Stimulated activated CD4-positive, alpha-beta T cell treated with anti-CD3 and anti-CD28 coated beads, Interleukin-2, amount 100 ng/mL, for 4 hours (primary cell): ENCODE data around the gene TEX54.
"Not testable (repeated sequence)": the region's sequence is repeated elsewhere in the genome, so short reads cannot be mapped to it uniquely, and the experiment has no call there.

Experiments
- DNase-seq: peaks from one replicate; pipeline ENCODE4 v3.0.0-alpha.2; 2020; ENCODE audit warnings: low read depth

Gene TEX54

DNA sequence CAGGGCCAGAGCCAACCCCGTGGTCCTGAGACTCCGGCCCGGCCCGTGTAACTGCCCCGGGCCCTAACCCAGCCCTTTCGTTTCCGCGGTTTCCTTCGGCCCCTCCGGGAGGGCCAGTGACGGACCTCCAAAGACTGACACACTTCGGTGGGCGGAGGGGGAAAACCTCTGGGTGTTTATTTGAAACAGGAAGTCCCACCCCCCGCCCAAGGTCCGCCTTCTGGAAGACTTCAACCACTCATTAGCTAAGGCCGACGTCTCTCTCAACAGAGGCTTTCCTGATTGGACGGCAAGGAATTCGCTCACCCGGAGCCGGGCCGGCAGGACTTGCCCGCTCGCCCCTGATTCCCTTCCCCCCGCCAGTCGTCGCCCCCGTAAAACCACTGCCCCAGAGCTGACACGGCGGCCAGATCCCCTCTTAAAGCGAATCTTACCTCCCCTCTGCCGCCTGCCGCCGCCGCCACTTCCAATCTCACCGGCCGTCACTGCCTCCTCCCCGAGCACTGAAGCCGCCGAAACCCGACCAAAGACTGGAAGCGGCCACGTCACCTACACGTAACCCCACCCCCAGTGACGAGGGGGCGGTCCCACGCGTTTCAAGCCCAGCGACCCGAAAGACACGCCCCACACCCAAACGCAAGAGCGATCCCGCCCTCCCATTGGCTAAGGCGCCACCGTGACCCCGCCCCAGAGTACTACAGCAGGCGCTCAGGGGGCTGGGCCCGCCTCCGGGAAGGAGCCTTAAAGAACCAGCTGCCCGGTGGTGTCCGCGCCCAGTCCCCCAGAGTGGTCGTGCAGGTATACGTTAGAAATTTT is 913 bp downstream of the TEX54 start, which contains the start of gene STX5:
Gene STX5 (minus strand): TSS at position 532 of the 816 bp plus-strand sequence. CDS start 808 bp downstream, outside the sequence.
- DNase-seq: peak; percentile 99

DNA sequence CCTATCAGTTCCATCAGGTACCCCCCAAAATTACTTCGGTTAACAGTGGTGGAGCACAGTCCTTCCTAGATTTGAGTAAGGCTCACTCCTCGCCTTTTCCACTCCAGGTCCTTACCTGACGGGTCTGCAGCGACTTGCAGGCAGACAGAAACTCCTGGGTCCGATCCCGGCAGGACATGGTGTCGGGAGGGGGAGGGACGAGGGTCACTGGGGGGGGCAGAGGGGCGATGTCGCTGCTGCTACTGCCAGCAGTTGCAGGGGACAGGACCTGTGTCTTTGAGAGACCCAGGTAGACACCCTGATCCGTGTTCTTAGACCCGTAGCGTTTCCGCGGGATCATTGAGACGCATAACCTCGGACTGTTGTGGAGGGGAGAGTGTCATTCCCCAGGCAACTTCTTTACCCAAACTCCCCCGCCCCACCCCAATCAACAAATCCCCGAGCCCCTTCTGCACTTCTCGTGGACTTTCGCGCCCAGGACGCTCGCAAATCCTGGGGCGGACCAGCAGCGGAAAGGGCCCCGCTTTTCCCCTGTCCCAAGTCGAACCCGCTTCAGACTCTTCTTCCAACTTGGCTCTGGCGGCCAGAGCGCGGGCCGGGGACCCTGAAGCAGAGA is 1.6 kb downstream of the TEX54 start:
- DNase-seq: no peak

DNA sequence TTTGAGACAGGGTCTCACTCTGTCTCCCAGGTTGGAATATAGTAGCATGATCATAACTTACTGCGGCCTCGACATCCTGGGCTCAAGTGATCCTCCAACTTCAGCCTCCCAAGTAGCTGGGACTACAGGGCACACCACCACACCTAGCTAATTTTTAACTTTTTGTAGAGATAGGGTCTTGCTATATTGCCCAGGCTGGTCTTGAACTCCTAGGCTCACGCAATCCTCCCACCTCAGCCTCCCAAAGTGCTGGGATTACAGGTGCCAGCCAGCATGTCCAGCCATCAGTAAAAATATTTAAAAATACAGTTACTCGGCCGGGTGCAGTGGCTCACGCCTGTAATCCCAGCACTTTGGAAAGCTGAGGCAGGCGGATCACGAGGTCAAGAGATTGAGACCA is 4.5 kb downstream of the TEX54 start:
- not testable (repeated sequence) for DNase-seq

DNA sequence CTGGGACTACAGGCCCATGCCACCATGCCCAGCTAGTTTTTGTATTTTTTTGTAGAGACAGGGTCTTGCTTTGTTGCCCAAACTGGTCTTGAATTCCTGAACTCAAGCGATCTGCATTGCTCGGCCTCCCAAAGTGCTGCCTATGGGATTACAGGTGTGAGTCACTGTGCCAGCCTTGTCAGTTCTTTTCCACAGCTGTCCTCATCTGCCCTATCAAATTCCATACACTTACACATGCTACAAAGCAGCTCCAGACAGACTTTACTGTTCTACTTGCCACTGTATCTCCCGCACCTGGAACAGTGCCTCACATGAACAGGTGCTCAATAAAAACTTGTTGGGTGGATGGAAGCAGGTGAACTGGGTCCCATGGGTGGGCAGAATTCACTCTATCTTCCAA is 9.0 kb downstream of the TEX54 start:
- no peak for DNase-seq

DNA sequence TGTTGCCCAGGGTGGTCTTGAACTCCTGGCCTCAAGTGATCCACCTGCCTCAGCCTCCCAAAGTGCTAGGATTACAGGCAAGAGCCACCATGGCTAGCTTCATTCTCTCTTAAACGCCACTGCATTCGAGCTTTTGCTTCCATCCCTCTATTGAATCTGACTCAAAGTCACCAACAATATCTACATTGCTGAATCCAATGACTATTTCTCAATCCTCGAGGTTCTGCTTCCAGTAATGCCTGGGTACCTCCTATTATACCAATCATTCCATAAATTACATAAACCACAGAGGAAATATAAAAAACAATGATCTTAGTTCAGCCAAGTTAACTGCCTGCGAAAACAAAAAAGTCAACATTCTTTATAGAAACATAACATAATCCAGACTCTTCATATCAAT is 15.5 kb downstream of the TEX54 start:
- no peak for DNase-seq

DNA sequence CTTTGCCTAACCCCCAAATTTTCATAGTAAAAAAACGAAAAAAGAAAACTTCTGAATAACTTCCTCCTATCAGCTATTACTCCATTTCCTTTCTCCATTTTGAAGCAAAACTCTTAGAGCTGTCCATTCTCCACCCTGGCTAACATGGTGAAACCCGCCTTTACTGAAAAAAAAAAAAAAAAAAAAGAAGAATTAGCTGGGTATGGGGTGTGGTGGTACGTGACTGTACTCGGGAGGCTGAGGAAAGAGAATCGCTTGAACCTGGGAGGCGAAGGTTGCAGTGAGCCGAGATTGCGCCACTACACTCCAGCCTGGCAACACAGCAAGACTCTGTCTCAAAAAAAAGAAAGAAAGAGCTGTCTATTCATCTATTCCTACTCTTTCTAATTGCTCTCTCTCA is 16.1 kb downstream of the TEX54 start:
- DNase-seq: no peak

DNA sequence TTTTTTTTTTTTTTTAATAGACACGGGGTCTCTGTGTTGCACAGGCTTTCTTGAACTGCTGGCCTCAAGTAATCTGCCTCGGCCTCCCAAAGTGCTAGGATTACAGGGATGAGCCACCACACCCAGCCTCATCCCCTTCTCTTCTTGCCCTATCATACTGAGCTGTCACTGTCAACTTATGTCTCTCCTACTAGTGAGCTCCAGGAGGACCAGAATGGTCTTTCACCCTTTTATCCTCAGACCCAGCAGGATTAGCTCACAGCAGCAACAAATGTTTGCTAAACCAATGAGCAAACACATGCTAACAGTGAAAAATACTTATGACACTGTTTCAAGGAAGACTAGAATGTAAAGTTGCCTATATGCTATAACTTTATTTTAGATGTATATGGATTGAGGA is 21.0 kb downstream of the TEX54 start:
- DNase-seq: no peak

DNA sequence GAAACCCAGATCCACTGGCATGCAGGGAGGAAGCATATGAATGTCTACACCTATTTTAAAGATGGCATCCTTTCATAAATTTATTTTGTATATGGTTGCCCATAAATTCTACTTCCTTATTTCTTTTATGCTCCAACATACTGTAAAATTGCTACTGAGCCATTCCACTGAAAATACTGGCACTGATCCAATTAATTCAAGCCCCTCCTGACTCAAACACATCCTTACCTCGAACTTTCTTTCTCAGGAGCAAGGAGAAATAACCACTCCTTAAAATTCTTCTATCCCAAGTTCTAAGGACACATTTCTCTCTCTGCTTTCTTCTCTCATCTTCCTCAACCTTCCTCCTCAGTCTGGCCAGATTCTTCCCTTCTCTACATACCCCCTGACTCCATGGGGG is 21.9 kb downstream of the TEX54 start:
- DNase-seq: no peak

DNA sequence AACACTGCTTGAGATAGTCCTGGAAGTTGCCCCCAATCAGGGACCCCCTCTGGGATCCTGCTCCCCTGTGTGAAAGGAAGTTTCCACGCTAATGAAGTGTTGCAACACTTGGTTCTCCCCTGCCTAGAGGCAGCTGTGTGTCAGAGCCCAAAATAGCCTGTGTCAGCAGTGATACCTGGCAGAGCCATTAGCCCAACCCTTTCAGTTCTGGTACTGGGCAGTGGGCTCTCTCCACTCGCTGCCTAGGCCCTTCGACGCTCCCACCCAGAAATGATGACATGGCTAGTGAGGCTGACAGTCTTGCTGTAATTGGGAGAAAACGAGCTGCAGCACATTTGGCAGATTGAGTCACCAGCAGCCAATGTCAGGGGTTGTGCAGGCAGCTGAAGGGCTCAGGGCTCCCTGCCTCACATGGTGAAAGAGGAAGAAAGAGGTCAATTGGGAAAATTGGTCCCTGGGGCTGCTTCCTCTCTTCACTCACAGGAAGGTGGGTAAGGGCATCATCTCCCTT is 26.0 kb downstream of the TEX54 start:
- no peak for DNase-seq

DNA sequence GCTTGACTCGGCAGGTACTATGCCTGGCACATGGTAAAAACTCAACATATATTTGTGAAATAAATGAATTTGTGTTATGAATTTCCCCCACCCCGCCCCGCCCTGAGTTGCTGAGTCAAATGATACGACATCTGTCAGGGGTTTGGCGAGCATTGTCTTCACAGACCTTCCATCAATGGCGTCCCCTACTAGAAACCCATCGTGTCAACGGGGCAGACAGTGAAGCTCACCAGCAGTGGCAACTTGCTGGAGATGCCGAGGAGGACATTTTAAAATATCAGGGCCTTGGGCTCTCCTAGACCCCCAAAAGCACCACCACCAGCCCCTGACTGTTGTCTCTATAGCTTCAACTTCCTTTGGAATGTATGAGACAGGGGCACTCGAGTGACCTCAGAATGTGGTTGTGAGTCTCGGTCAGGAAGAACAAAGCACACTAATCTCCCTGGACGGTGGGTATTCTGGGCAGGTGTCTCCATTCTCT is 26.6 kb downstream of the TEX54 start:
- no peak for DNase-seq

DNA sequence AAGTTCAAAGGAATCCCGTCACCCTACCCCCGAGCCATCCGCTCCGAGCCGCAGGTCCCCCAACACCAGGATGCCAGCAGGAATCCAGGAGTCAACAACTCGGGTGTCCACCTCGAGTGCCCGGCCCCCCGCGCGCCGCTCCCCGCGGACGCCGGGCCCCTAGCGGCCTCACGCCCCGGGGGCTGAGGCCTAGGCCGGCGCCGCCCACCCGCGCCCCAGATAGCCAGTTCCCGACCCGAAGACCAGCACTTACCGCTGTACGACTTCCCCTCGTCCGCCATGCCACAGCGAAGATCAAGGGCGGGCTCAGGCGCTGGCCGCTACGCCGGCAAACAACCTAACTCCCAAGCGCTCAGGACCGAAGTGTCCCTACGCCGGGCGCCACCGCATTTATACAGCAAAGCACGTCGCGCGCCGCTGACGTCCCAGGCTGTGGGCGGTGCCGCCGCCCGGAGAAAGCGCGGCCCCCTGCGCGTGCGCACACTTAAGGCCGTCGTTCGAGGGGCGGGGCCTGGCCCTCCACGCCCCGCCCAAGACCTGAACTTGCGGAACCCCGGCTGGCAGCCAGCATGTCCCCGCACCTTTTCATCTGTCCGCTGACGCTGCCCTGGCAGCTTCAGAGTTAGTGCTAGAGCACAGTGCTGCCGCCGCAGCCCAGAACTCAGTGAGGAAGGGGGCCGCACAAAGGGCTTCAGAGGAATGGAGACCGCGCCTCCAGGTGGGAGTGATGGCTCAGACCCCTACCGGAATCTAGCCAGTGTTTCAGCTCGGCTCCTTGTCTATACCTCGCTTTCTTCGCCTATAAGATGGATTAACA is 27.4 kb downstream of the TEX54 start, which contains the start of gene NXF1:
Gene NXF1 (minus strand): TSS at position 365 of the 817 bp plus-strand sequence. CDS start 84 bp downstream, at position 281.
- DNase-seq: peak; percentile 92

DNA sequence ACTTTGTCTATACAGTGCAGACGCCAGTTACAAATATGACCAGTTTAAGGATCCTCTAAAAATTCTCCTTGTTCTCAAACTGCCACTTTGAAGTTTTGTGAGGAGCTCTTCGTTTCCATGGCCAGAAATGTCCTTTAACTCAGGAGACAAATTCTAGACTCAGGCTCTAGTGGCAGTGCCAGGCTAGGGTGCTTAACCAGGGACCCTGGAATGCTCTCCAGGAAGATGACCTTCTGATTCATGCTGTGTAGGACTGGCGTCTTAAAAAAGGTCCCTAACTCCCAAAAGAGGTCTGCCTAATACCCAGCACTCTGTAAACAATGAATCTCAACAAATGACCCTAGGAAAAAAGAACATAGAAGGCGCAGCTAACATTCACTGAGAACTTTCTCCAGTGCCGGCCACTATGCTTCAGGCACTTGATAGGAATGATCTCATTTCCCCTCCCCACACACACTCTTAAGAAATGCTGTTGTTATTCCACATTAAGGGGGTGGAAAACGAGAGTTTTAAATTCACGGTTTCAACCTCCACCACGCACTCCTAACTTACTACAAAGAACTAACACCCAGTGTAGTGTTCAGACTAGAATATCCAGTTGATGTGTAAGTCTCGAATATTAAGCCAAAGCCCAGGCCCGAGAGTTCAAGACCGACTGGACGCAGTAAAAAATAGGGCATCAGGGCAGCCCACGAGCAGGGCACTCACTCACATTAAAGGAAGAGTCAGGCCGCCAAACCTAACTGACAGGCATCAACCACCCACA is 28.1 kb downstream of the TEX54 start:
- DNase-seq: no peak

DNA sequence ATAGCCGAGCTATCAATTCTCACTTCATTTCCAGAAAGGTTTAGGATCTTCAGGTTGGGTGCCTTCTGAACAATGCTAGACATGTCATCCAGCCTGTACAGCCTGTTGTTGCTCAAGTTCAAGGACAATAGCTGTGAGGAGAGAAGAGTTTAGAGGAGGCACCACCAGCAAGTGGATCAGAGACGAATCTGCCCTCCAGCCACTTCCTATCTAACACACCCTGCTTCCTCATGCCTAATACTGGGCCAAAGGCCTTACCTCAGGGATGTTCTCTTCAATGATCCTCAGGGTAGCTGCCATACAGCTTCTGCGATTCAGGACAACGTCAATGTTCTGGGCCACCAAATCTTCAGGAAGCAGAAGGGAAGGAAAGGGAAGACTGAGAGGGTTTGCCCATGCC is 31.6 kb downstream of the TEX54 start:
- no peak for DNase-seq

DNA sequence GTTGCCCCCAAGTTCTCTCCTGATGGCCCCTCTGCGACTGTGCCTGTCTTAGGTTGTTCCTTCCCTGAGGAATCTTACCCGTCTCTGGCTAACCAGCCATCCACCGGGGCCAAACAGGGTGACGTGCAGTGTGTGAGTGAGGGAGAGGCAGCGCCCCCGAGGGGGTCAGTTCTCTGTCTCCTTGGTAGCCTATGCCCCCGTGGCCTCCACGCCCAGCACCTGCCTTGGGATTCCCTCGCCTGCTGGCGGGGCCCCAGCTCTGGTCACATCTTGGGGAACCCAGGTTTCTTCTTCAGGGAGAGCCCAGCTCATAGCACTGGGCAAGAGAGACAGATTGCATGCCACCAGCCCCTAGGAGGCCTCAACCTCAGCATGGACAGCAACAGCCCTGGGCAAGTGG is 33.2 kb downstream of the TEX54 start:
- DNase-seq: no peak

DNA sequence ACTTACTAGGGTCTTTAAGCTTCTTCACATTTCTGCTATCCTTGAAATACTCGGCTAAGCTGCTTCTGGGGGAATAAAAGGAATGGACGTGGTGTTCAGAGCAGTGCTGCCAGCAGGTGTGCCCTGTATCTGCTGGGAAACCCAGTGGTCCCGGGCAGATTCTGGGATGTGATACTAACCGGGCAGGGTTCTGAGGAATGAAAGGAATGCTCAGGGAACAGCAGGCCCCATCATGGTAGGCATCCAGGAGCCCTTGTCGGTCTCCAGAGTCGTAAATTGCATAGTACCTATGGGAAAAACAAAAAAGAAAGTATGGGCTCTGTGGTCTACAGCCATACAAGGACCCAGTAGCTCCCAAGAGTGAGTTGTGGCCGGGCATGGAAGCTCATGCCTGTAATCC is 36.4 kb downstream of the TEX54 start:
- DNase-seq: no peak

DNA sequence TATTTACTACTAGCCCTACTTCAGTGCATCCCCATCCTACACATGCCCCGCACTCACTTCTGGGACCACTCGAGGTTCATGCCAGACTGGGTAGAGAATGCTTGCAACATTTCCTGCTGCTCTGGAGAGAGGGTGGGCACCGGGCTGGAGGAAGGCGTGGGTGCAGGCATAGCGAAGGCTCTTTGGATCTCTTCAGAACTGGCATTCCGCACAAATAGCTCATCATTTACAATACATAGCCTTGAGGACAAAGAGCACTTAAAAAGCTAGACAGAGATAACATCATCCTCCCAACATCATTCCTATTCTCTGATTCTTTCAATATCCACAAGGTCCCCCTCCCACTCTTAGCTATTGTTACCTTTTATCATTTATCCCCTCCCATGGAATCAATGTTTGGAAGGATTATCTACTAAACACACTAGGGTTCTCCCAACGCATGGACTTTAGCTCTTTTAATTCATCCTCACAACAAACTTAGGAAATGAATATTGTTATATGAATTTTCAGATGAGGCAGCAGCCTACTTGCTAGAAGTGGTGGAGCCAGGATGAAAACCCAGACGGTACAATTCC is 38.4 kb downstream of the TEX54 start:
- no peak for DNase-seq

DNA sequence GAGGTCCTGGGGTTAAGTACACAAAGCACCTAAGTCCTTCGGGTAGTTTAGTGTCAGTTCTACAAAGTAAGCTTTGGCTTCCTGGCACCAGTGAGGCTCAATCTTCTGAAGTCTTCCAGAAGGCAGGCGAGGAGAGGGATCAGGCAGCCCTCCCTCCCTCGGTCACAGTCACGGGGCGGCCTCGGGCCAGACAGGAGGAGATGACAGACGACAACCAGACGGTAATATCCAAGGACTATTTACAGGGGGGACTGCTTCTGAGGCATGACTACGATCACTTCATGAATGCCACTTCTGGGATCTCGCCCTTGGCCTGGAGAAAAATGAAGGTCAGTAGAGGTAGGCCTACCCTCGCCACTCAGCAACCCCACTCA is 40.5 kb downstream of the TEX54 start:
- no peak for DNase-seq

DNA sequence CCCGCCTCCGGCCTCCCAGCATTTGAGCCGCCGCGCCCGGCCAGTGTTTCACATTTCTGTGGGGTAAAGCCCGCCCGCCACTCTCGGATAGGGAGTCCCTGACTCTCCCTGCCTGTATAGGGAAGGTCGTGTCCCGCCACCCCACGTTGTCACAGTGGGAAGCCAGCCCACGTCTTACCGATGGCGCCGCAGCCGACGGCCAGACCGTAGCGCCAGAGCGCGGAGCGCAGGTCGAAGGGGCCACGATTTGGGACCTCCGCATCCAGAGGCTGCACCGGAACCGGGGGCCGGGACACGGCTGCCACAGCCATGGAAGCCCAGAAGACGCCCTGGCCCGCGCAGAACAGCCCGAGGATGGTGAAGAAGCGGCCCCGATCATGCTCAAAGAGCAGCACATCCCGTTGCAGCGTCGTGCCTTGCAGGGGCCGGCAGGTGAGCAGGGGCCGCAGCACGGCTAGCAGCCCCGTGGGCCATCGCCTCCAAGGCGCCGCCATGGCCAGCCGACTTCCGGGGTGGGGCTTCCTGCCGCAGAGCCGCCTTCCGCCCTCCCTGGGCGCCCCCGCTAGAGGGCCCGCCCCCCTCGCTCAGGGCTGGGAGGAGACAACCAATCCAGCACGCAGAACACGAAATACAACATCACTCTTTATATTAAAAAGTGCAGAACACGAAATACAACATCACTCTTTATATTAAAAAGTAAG is 41.0 kb downstream of the TEX54 start, which contains the start of gene TMEM223:
Gene TMEM223 (minus strand): TSS at position 506 of the 701 bp plus-strand sequence. CDS start 12 bp downstream, at position 494.
- DNase-seq: peak; percentile 84

DNA sequence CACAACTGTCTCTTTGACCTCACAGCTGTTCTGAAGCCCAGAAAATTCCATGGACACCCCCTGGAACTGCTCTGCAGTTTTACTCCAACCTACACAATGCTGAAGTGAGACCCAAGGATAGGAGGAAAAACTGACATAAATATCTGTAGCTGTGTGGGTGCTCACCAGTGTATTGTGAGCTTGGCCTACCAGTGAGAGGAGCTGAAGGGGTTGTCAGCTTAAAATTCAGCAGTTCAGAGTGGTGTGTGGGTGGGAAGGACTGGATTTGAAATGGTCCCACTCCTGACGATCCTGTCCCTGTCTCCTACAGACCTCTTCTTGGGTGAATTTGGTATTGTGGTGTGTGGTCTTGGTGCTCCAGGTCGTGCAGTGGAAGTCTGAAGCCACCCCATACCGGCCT is 43.1 kb downstream of the TEX54 start:
- no peak for DNase-seq

DNA sequence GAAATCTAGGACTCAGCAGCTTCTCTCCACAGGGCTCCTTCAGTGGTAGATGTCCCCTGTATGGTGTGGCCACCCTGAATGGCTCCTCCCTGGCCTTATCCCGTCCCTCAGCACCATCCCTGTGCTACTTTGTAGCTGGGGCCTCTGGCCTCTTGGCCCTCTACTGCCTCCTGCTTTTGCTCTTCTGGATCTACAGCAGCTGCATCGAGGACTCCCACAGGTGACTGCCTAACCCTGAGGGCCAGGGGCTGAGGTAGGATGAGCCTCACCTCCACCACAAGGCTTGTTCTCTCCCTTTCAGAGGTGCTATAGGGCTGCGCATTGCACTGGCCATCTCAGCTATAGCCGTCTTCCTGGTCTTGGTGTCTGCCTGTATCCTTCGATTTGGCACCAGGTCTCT is 43.6 kb downstream of the TEX54 start:
- no peak for DNase-seq
